GM19025 (cell line): ENCODE data around the gene DOK6.
"Not testable (repeated sequence)": the region's sequence is repeated elsewhere in the genome, so short reads cannot be mapped to it uniquely, and the experiment has no call there.

ENCODE experiments used
- ATAC-seq: cut with Tn5 transposase; IDR thresholded peaks from one replicate; pipeline ENCODE4 v1.9.1; 2021; ENCODE audit warnings: mild to moderate bottlenecking, low read depth, moderate library complexity; ENCODE audit not compliant: unreplicated experiment

DOK6 gene

DNA sequence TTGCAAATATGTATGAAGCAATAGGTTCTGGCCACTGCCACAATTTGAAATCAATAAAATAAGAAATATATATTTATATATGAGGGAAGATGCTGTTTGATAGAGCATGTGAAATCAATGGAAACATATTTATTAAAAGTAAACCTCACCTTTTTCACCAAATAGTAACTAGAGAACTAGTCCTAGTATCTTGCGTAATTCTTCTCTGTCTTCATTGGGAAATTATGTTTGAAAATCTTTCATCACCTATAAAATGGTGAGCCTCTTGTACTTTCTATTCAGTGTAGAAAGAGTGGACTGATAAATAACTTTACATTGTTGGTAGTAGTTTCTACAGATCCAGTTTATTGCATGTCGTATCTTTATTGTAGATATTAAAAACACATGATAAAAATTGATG lies 444.0 kb downstream of the DOK6 start:
- ATAC-seq = no peak

DNA sequence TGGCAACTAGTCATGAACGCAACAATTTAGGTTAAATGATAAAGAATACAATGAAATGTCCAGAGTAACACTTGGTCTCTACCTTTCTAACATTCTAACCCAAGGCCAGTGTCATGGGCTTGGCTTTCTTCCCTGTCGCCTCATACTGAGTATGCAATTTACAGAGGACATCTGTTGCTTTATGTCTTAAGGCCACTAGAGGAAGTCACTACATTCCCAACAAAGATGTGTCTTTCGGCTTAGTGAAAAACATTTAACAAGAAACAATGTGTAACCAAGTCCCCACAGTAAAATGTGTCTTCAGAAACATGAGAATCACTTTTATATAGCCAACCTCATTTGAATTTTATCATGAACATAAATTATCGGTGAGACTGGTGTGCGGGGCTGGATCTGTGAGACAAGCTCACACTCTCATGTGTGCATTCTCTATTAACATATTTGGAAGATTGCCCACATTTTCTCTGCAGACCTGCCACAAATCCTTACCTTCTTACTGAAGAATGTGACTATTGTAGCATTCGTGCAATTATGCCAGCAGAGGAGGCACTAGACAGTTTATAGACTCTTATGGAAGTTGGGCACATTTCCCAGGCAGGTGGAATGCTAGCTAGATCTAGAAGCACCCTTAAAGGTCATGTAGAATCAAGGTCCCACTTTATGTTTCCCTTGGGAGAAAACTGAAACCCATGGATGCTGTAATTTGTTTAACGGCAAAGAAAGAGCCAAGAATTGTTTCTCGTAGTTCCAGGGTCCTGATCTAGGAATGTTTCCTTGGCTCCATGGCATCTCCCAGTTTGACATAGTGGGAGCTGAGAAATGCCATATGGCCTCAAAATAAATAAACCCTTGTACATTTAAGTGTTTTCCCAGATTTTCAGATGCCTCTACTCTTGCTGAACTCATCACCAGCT lies 445.2 kb downstream of the DOK6 start:
- no peak for ATAC-seq

DNA sequence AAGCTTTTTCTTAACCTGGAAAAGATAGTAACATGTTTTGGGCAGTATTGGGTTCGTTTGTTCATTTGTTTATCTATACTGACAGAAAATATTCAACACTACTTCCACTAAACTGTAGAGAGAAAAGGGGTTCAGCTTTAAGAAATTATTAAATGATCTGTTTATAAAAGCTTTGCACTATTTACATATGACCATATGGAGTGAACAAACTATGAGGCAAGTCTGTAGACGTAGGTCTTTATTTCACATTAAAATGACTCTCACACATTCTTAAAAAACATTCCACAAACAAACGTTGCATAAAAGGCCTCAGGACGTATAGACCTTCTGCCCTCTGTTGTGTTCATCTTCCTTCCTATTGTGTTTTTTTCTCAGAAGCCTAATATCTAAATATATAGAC lies 452.4 kb downstream of the DOK6 start:
- no peak for ATAC-seq

DNA sequence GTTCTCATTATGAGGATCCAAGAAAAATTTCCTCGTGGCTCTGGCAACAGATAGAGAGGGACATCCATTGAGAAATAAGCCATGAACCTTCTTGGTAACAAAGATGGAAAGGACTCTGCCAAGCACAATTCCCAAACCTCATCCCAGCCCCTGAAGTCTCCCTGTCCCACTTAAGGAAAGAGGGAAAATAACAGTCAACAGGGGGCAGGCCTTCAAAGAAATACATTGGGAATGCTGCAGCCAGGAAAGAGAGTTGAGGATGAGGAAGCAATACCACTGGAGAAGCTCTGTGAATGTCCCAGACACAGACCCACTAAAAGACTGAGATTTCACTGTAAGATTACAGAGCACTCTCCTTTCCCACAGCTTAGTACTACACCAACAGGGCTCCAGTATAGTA lies 453.8 kb downstream of the DOK6 start:
- no peak for ATAC-seq

DNA sequence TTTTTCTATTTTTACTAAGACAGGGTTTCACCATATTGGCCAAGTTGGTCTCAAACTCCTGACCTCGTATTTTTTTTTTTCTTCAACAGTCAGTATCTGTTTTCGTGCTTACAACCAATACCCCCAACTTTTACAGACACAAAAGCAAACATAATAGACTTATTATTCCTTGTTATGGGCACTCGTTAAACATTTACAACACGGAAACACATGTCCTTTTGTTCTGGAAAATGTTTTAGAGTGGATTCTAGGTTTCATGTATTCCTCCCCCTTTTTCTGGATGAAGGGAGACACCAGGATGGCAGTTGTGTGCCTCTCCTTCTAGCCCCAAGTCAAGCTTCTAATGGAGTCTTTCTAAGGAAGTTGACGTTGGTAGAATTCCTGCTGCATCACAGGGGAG lies 458.2 kb downstream of the DOK6 start:
- ATAC-seq = no peak

DNA sequence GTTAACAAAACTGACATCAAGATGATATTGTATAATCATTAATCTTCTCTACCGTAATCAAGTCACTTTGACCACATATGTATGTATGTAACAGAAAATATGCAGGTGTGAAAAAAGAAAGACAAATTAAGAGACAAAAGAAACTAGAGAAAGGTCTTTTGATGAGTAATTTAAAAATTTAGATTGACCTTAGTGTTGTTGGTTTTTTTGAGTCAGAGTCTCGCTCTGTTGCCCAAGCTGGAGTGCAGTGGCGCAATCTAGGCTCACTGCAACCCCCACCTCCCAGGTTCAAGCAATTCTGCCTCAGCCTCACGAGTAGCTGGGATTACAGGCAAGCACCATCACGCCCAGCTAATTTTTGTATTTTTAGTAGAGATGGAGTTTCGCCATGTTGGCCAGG lies 464.1 kb downstream of the DOK6 start:
- ATAC-seq = peak; percentile 82

DNA sequence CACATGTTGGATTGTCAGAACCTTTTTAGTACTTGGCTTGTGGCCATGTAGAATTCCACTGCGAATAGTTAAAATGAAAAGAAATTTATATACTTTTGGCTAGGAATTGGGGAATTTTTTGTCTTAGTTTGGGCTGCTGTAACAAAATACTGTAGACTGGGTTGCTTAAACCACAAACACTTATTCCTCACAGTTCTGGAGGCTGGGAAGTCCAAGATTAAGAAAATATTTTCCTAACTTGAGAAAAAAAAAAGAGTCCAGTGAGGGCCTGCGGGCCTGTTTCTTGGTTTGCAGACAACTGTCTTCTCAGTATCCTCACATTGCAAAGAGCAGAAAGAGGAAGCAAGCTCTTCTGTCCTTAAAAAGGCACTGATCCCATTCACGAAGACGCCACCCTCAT lies 465.1 kb downstream of the DOK6 start:
- ATAC-seq = no peak

DNA sequence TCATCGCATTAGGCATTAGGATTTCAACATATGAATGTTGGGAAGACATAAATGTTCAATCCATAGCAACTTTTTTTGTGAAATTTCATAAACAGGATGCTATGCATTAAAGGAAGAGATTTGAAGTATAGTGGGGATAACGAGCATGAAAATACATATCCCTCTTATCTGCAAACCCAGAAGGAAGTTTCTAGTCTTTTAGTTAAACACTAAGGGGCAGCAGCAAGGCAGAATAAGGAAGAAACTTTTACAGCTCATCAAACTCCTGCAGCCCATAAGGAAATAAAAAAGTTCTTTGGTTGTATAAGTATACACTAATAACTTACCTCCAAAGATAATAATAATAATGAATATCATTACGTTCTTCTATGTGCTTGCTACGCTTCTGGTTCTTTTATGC lies 465.5 kb downstream of the DOK6 start:
- ATAC-seq = no peak

DNA sequence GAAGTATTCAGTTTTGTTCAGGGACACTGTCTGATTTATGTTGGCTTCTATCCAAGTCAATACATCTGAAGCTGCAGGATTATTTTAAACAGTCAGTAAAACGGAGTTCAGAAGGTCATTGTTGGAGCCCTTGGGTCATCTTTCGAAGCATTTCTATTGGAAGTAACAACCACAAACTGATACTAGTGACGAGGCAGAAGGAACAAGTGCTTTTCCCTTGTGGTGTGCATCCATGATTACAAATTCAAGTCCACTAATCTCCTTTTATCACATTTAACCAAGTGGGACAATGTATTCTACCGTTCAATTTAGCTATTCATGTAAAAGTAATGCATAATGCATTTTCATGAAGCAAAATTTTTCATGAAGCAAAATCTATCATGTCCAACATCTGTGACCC lies 470.0 kb downstream of the DOK6 start:
- no peak for ATAC-seq

DNA sequence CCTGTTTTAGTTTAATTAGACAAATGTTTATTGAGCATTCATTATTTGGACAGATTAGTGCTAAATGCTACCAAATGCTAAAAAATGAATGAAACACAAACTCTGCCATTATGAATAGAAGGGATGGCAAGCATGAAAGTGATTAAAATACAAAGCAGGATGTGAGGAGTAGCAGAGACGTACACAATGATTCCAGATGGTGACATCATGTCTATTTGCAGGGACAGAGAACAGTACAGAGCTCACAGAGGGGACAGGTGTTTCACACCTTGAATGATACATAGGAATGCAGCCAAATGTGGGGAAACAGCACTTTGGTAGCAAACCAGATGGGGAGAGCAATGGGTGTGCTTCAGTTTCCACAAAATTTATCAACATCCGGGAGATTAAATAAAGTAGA lies 470.7 kb downstream of the DOK6 start:
- ATAC-seq = no peak

DNA sequence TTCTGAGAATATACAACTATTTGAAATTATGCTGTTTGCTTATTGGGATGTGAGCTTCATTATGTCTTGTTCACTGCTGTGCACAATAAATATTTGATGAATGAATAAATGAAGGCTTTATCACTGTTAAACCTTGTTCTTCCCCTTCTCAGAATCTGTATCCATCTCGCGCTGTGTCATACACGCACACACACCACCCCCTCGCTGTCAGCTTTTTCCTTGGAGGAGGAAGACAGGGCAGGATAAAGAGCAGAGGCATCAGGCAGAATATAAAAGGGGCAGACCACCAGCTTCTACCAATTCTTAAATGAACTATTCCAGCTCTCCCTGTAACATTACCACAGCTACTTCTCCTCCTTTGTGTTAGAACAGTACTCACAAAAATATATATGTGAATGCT lies 472.0 kb downstream of the DOK6 start:
- ATAC-seq = no peak

DNA sequence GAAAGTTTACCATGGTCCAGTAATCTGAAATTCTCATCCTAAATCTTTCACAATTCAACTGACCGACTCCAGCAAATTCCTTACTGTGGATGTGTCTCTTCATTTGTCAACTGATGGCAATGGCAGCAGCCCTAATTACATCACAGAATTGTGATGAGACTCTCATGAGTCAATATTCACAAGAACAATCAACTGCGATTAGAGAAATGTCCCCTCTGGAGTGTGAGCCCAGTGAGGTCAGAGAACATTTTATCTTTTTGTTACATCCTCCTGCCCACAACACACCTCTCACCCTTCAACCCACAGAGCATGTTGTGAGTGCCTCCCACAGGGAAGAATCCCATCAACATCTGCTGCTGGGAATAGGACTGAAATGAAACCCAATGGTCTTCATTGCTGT lies 473.4 kb downstream of the DOK6 start:
- no peak for ATAC-seq

DNA sequence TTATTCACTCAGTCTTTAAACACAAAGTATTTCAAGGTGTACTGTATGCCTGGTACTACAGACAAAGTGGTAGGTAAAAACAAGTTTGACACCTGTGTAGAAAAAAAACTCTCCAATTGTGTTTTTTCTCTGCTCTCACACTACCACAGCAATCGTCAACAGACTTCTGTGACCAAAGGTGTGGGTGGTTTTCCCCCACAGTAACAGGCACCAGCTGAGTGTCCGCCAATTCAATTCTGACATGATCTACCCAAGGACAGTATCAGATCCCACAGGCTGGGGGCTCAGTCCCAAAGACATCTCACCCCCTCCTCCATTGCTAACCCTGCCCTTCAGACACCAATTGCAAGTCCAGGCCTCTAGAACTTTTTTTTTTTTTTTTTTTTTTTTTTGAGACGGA lies 475.8 kb downstream of the DOK6 start:
- no peak for ATAC-seq

DNA sequence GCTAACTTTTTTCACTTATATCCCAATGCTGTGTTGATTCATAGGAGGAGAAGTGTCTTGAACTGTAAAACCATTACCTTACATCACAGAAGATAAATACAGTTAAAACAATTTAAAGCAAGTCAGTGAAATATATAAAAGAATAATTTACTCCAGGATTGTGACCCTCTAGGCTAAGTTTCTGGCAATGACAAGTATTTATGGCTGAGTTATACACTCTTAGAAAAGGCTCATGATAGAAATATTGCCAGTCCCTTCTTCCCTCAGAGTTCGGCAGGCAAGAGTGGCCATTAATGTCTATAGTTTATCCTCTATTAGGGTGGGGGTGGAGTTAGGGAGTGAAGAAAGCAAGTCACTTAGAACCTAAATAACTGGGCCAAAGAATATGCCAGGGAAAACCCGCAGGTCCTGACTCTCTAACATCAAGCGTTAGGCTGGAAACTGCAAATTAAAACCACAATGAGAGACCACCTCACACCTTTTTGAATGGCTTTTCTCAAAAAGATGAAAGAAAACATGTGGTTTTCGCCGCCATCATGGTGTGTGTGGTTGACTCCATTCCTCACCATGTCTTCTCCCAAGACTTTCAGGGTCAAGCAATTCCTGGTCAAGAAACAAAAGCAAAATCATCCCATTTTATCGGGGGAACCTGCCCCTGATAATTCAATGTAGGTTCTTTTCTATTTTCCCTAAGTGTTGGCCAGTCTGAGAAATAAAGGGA lies 477.7 kb downstream of the DOK6 start:
- ATAC-seq = no peak

DNA sequence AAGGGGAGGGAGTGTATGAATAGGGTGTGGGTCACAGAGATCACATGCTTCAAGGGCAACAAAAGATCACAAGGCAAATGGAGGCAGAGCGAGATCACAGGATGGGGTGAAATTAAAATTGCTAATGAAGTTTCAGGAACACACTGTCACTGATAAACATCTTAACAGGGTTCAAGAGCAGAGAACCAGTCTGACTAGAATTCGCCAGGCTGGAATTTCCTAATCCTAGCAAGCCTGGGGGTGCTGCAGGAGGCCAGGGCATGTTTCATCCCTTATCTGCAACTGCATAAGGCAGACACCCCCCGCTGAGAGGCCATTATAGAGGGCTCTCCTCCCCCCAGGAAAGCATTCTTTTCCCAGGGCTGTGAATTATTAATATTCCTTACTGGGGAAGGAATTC lies 478.4 kb downstream of the DOK6 start:
- not testable (repeated sequence) for ATAC-seq

DNA sequence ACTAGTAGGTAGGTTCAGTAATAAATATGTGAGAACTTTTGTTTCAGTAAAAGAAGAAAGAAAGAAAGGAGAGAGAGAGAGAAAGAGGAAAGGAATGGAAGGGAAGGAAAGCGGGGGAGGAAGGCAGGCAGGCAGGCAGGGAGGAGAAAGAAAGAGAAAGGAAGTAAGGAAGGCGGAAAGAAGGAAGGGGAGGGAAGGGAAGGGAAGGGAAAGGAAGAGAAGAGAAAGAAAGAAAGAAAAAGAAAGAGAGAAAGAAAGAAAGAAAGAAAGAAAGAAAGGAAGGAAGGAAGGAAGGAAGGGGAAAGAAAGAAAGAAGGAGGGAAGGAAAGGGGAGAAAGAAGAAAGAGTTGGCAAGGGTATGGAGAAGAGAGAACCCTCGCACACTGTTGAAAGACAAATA lies 479.4 kb downstream of the DOK6 start:
- no peak for ATAC-seq

DNA sequence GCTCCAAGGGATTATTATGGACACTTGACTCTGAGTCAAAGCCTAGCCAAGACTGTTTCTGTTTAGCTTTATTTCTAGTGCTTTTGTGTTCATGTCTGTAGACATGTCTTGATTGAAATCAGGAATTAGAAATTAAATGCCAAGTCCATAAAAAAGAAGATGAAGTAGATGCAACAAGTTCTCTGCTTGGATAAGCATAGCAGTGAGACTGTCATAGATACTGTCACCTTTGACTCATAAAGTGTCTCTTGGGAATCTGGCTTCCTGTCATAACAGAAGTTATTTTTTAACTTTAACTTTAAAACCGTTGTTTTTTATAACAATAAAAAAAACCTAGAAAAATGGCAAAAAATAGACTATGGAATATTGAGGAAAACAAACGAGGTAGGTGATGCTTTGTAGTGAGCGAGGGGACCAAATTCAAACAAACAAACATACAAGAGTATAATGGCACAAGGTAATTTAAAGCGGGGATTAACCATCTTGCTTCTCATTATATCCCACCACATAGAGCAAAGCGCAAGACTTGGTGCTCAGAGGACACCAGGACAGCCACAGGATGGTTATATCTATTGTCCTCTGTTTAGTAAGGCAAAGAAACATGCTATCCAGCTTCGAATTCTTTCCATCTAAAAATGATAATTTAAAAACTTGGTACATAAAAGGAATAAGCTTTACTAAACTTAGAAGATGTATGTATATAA lies 482.4 kb downstream of the DOK6 start:
- ATAC-seq = peak; percentile 29

DNA sequence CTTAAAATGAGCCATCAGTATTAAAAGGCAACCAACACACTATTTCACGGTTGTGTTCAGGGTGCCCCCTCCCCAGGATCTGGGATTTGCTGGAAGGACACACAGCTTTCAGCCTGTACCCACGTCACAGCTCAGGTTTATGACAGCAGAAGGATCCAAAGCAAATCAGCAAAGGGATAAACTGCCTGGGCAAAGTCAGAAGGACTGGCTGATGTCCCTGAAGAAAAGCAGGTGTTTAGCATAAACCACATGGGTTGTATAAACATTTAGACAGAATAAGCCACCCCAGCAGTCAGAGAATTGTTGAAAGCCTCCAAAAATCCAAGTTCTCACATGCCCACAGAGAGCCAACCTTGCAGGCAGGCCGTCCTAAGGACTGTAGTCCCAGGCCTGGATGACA lies 483.1 kb downstream of the DOK6 start:
- no peak for ATAC-seq

DNA sequence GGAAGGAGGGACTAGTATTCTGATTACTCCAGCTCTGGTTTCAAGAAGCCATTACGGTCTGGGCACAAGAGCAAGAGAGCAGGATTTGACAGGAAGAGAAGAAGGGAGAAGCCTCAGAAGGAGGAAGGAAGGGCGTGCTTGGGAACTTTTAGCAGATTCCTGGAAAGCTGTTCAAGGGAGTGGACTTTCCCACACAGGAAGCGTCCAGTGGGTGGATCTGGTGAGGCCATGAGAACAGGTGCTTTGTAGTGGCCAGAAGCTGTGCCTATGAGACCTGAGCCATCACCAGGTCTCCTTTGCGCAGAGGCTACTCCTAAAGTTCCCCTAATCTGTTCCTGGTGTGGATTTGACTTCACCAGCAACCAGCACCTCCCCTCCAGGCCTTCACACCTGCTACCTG lies 484.7 kb downstream of the DOK6 start:
- ATAC-seq = no peak

DNA sequence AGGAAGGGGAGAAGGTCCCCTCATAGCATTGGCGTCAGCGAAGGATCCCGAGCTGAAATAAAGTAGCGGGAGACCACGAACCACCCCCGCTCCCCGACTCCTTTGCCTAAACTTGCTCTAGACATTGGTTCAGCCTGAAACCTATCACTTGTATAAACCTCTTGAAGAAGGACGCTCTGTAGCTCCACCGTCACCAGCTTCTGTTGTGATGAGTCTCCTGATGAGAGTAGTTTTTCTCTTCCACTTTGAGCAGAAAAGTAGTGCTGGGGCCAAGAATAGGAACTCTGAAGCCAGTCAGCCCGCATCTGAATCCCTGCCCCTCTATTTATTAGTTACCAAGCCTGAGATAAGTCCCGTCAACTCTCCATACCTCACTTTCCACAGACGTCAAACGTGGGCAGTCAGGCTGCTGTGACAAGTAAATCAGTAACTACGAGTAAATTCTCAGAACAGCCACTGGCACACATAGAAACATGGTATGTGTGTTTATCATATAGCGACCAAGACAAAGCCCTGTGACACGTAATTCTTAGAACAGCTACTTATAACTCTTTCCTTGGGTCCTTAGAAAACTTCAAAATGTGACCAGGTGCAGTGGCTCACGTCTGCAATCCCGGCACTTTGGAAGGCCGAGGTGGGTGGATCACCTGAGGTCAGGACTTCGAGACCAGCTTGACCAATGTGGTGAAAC lies 485.3 kb downstream of the DOK6 start:
- peak; percentile 80 for ATAC-seq

DNA sequence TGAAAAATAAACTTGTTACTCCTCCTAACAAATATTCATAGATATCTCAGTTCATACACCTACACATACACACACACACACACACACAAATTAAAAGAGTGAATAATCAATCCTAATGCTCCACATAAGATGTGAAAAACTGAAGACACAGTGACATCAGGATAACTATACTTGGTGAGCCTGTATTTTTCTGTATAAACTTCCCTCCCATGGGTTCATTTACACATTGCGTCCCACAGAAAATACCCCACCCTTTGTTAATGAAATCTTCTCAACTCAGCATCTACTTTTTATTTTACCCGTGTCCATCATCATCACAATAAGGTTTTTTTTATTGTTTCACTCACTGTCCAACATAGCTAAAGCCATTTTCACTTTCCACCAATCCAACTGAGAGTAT lies 486.6 kb downstream of the DOK6 start:
- ATAC-seq = no peak
